GM19035 (cell line): ENCODE data around the gene BIK.

Source experiments
- ATAC-seq: cut with Tn5 transposase; IDR thresholded peaks from one replicate; pipeline ENCODE4 v1.9.1; 2021; ENCODE audit not compliant: unreplicated experiment

The BIK gene

GRCh38 chr22:43110444-43110926, at the start of gene BIK:
TSS of gene BIK (plus strand) at chr22:43110750. CDS start at chr22:43124023, 13,273 bp downstream.
- ATAC-seq = no peak

GRCh38 chr22:43066134-43066533, 44.4 kb upstream of the BIK start:
- no peak for ATAC-seq

GRCh38 chr22:43066844-43067385, 43.6 kb upstream of the BIK start:
- no peak for ATAC-seq

GRCh38 chr22:43077121-43077877, 33.3 kb upstream of the BIK start:
- ATAC-seq = no peak

- ATAC-seq = no peak
These were observed 32.0 kb upstream of the BIK start for GRCh38 chr22:43078522-43078921.

- ATAC-seq = no peak
These were observed 30.8 kb upstream of the BIK start for GRCh38 chr22:43079742-43080141.

- ATAC-seq = no peak
These were observed 29.9 kb upstream of the BIK start for GRCh38 chr22:43080616-43081015.

GRCh38 chr22:43081968-43082367, 28.6 kb upstream of the BIK start:
- ATAC-seq = no peak

- ATAC-seq = no peak
These were observed 24.6 kb upstream of the BIK start for GRCh38 chr22:43085658-43086606.

- ATAC-seq = no peak
These were observed 21.9 kb upstream of the BIK start for GRCh38 chr22:43088627-43088983.

GRCh38 chr22:43088984-43089717, 21.4 kb upstream of the BIK start, which contains the start of gene TTLL1:
TSS of gene TTLL1 (minus strand) at chr22:43089391. CDS start at chr22:43075586, 13,805 bp downstream.
- ATAC-seq = peak; percentile 90

- no peak for ATAC-seq
These were observed 20.3 kb upstream of the BIK start for GRCh38 chr22:43090130-43090789.

GRCh38 chr22:43092085-43092484, 18.5 kb upstream of the BIK start:
- no peak for ATAC-seq

GRCh38 chr22:43094085-43094484, 16.5 kb upstream of the BIK start:
- ATAC-seq = no peak

GRCh38 chr22:43094551-43094950, 16.0 kb upstream of the BIK start:
- ATAC-seq = no peak

- no peak for ATAC-seq
These were observed 14.1 kb upstream of the BIK start for GRCh38 chr22:43096420-43096819.

GRCh38 chr22:43098356-43098755, 12.2 kb upstream of the BIK start:
- ATAC-seq = no peak

- ATAC-seq = no peak
These were observed 11.5 kb upstream of the BIK start for GRCh38 chr22:43099095-43099494.

- ATAC-seq = no peak
These were observed 10.3 kb upstream of the BIK start for GRCh38 chr22:43100225-43100624.

GRCh38 chr22:43101306-43101705, 9.2 kb upstream of the BIK start:
- ATAC-seq = no peak
